ENCODE measurements around the gene NUDT16L1.
"Not testable (repeated sequence)": the region's sequence is repeated elsewhere in the genome, so short reads cannot be mapped to it uniquely, and the experiment has no call there.

Gene NUDT16L1

GRCh38 chr16:4726616-4727015, 33.3 kb downstream of the NUDT16L1 start:
- WGBS, 2 experiments, result 95% methylated on average over 18 of the region's 18 CpGs
- Histone ChIP-seq H3K9me3 (ENCODE audit: control insufficient read depth, low read length) (no peaks in the 10 kb centered on the region), H3K4me1 (ENCODE audit: control insufficient read depth, insufficient read depth, low read length) (no peaks in the 10 kb centered on the region), H3K27me3 (ENCODE audit: control insufficient read depth, insufficient read depth, low read length, poor library complexity, severe bottlenecking) (no peaks in the 10 kb centered on the region), H3K27ac (ENCODE audit: insufficient read depth, low read depth, low read length, poor library complexity, severe bottlenecking) (no peak overlapping the region), H3K36me3 (ENCODE audit: control insufficient read depth, insufficient read depth, low read length) (peaks cover 22% of the 10 kb centered on the region), H3K4me3 (ENCODE audit: insufficient read depth, low read depth, low read length) (no peak overlapping the region)

GRCh38 chr16:4728676-4729075, 35.3 kb downstream of the NUDT16L1 start:
- Histone ChIP-seq H3K4me3 (ENCODE audit: insufficient read depth, low read depth, low read length) (no peak overlapping the region), H3K36me3 (ENCODE audit: control insufficient read depth, insufficient read depth, low read length) (peaks cover 22% of the 10 kb centered on the region)
- WGBS, 2 experiments, result 92 to 93% methylated on average over 8 of the region's 8 CpGs

GRCh38 chr16:4729876-4730275, 36.5 kb downstream of the NUDT16L1 start:
- H3K9me3 ChIP-seq (ENCODE audit: control insufficient read depth, low read length), result no peaks in the 10 kb centered on the region
- WGBS, 2 experiments, result 95 to 96% methylated on average over 15 of the region's 15 CpGs
- H3K27me3 ChIP-seq (ENCODE audit: control insufficient read depth, insufficient read depth, low read length, poor library complexity, severe bottlenecking), result no peaks in the 10 kb centered on the region
- H3K4me1 ChIP-seq (ENCODE audit: control insufficient read depth, insufficient read depth, low read length), result no peaks in the 10 kb centered on the region
- peaks cover 16% of the 10 kb centered on the region for H3K36me3 ChIP-seq (ENCODE audit: control insufficient read depth, insufficient read depth, low read length)
- H3K4me3 ChIP-seq (ENCODE audit: insufficient read depth, low read depth, low read length), result no peak overlapping the region
- no peak overlapping the region for H3K27ac ChIP-seq (ENCODE audit: insufficient read depth, low read depth, low read length, poor library complexity, severe bottlenecking)

More at GRCh38 chr16:4728676-4729075, 35.3 kb downstream of the NUDT16L1 start:
- no peak overlapping the region for H3K27ac ChIP-seq (ENCODE audit: insufficient read depth, low read depth, low read length, poor library complexity, severe bottlenecking)
- H3K4me1 ChIP-seq (ENCODE audit: control insufficient read depth, insufficient read depth, low read length), result no peaks in the 10 kb centered on the region
- H3K9me3 ChIP-seq (ENCODE audit: control insufficient read depth, low read length), result no peaks in the 10 kb centered on the region
- H3K27me3 ChIP-seq (ENCODE audit: control insufficient read depth, insufficient read depth, low read length, poor library complexity, severe bottlenecking), result no peaks in the 10 kb centered on the region

GRCh38 chr16:4733211-4733742, 39.9 kb downstream of the NUDT16L1 start:
- no peaks in the 10 kb centered on the region for H3K4me1 ChIP-seq (ENCODE audit: control insufficient read depth, insufficient read depth, low read length)
- no peak overlapping the region for H3K27ac ChIP-seq (ENCODE audit: insufficient read depth, low read depth, low read length, poor library complexity, severe bottlenecking)
- H3K4me3 ChIP-seq (ENCODE audit: insufficient read depth, low read depth, low read length), result peak overlapping the region; percentile 90
- H3K9me3 ChIP-seq (ENCODE audit: control insufficient read depth, low read length), result no peaks in the 10 kb centered on the region
- WGBS, 2 experiments, result 22 to 30% methylated on average over 13 to 16 of the region's 17 CpGs
- no peaks in the 10 kb centered on the region for H3K27me3 ChIP-seq (ENCODE audit: control insufficient read depth, insufficient read depth, low read length, poor library complexity, severe bottlenecking)
- H3K36me3 ChIP-seq (ENCODE audit: control insufficient read depth, insufficient read depth, low read length), result peaks cover 10% of the 10 kb centered on the region

- Histone ChIP-seq H3K4me3 (ENCODE audit: insufficient read depth, low read depth, low read length) (peak overlapping the region; percentile 90), H3K4me1 (ENCODE audit: control insufficient read depth, insufficient read depth, low read length) (no peaks in the 10 kb centered on the region), H3K36me3 (ENCODE audit: control insufficient read depth, insufficient read depth, low read length) (peaks cover 10% of the 10 kb centered on the region), H3K27me3 (ENCODE audit: control insufficient read depth, insufficient read depth, low read length, poor library complexity, severe bottlenecking) (no peaks in the 10 kb centered on the region), H3K9me3 (ENCODE audit: control insufficient read depth, low read length) (no peaks in the 10 kb centered on the region), H3K27ac (ENCODE audit: insufficient read depth, low read depth, low read length, poor library complexity, severe bottlenecking) (peak overlapping the region; percentile 94)
- 0% methylated on average over 19 of the region's 19 CpGs for WGBS, 2 experiments
Observed at GRCh38 chr16:4733747-4734062, 40.3 kb downstream of the NUDT16L1 start.

- Histone ChIP-seq H3K4me3 (ENCODE audit: insufficient read depth, low read depth, low read length) (peak within 1 kb of the TSS; percentile 90), H3K36me3 (ENCODE audit: control insufficient read depth, insufficient read depth, low read length) (peaks cover 10% of the 10 kb centered on the region), H3K27me3 (ENCODE audit: control insufficient read depth, insufficient read depth, low read length, poor library complexity, severe bottlenecking) (no peaks in the 10 kb centered on the region), H3K9me3 (ENCODE audit: control insufficient read depth, low read length) (no peaks in the 10 kb centered on the region), H3K4me1 (ENCODE audit: control insufficient read depth, insufficient read depth, low read length) (no peaks in the 10 kb centered on the region), H3K27ac (ENCODE audit: insufficient read depth, low read depth, low read length, poor library complexity, severe bottlenecking) (peak within 1 kb of the TSS; percentile 94)
- 0% methylated on average over 70 of the region's 70 CpGs for WGBS, 2 experiments
Observed at GRCh38 chr16:4734063-4734729, 40.8 kb downstream of the NUDT16L1 start, which contains the start of the genes ANKS3 and DNAAF8. ANKS3 (minus strand) TSS chr16:4734271; CDS start chr16:4730149, 4,122 bp downstream. DNAAF8 (plus strand) TSS chr16:4734537; CDS start chr16:4736515, 1,978 bp downstream.

- peak overlapping the region; percentile 90 for H3K4me3 ChIP-seq (ENCODE audit: insufficient read depth, low read depth, low read length)
- peaks cover 4% of the 10 kb centered on the region for H3K36me3 ChIP-seq (ENCODE audit: control insufficient read depth, insufficient read depth, low read length)
- no peaks in the 10 kb centered on the region for H3K9me3 ChIP-seq (ENCODE audit: control insufficient read depth, low read length)
- H3K27ac ChIP-seq (ENCODE audit: insufficient read depth, low read depth, low read length, poor library complexity, severe bottlenecking), result peak overlapping the region; percentile 94
- WGBS, 2 experiments, result 16 to 17% methylated on average over 38 of the region's 38 CpGs
- H3K4me1 ChIP-seq (ENCODE audit: control insufficient read depth, insufficient read depth, low read length), result no peaks in the 10 kb centered on the region
- H3K27me3 ChIP-seq (ENCODE audit: control insufficient read depth, insufficient read depth, low read length, poor library complexity, severe bottlenecking), result no peaks in the 10 kb centered on the region
Observed at GRCh38 chr16:4734730-4735535, 41.6 kb downstream of the NUDT16L1 start.

- Histone ChIP-seq H3K27ac (ENCODE audit: insufficient read depth, low read depth, low read length, poor library complexity, severe bottlenecking) (no peak overlapping the region), H3K4me3 (ENCODE audit: insufficient read depth, low read depth, low read length) (no peak overlapping the region), H3K36me3 (ENCODE audit: control insufficient read depth, insufficient read depth, low read length) (no peaks in the 10 kb centered on the region), H3K9me3 (ENCODE audit: control insufficient read depth, low read length) (no peaks in the 10 kb centered on the region), H3K4me1 (ENCODE audit: control insufficient read depth, insufficient read depth, low read length) (no peaks in the 10 kb centered on the region), H3K27me3 (ENCODE audit: control insufficient read depth, insufficient read depth, low read length, poor library complexity, severe bottlenecking) (no peaks in the 10 kb centered on the region)
- 90 to 92% methylated on average over 4 of the region's 4 CpGs for WGBS, 2 experiments
Observed at GRCh38 chr16:4736546-4736945, 43.2 kb downstream of the NUDT16L1 start.

- no peak overlapping the region for H3K4me3 ChIP-seq (ENCODE audit: insufficient read depth, low read depth, low read length)
- H3K27me3 ChIP-seq (ENCODE audit: control insufficient read depth, insufficient read depth, low read length, poor library complexity, severe bottlenecking), result no peaks in the 10 kb centered on the region
Observed at GRCh38 chr16:4737545-4737944, 44.2 kb downstream of the NUDT16L1 start.

GRCh38 chr16:4738370-4738769, 45.0 kb downstream of the NUDT16L1 start:
- 88 to 92% methylated on average over 5 of the region's 5 CpGs for WGBS, 2 experiments
- not testable (repeated sequence) for H3K9me3 ChIP-seq (ENCODE audit: control insufficient read depth, low read length); H3K36me3 ChIP-seq (ENCODE audit: control insufficient read depth, insufficient read depth, low read length); H3K4me1 ChIP-seq (ENCODE audit: control insufficient read depth, insufficient read depth, low read length); H3K4me3 ChIP-seq (ENCODE audit: insufficient read depth, low read depth, low read length); H3K27ac ChIP-seq (ENCODE audit: insufficient read depth, low read depth, low read length, poor library complexity, severe bottlenecking); H3K27me3 ChIP-seq (ENCODE audit: control insufficient read depth, insufficient read depth, low read length, poor library complexity, severe bottlenecking)

More at GRCh38 chr16:4737545-4737944, 44.2 kb downstream of the NUDT16L1 start:
- WGBS, 2 experiments, result 84 to 85% methylated on average over 15 of the region's 15 CpGs
- H3K4me1 ChIP-seq (ENCODE audit: control insufficient read depth, insufficient read depth, low read length), result no peaks in the 10 kb centered on the region
- no peaks in the 10 kb centered on the region for H3K36me3 ChIP-seq (ENCODE audit: control insufficient read depth, insufficient read depth, low read length)
- no peak overlapping the region for H3K27ac ChIP-seq (ENCODE audit: insufficient read depth, low read depth, low read length, poor library complexity, severe bottlenecking)
- no peaks in the 10 kb centered on the region for H3K9me3 ChIP-seq (ENCODE audit: control insufficient read depth, low read length)
